A549 (cell line): ENCODE data around the gene SH2D3A. TPM values are rescaled to one million over a fixed set of nuclear protein-coding genes. Genes with fewer than 3 reads are reported as not detected.

Experiments
- ATAC-seq, 2 experiments: fragments of 200-7000 bp in 1 of 2; fragments of >200 bp in 1 of 2; cut with Nextera tagmentation in 1 of 2; cut with Tn5 transposase in 1 of 2; 3 replicates each; pipeline versions ENCODE4 v1.8.0 to v1.9.1; 2018 to 2020; ENCODE audit warnings: mild to moderate bottlenecking in 1 of 2, moderate library complexity in 1 of 2
- CTCF ChIA-PET: fragments of 300-600 bp; sonication (Branson Sonifier 250); formaldehyde crosslinking; extraction: SDS; loops from one replicate; lab custom pipeline; 2021; ENCODE audit warnings: antibody characterized with exemption, inconsistent platforms; lab: Yijun Ruan, JAX
- POLR2A ChIA-PET: fragments of 350-600 bp; formaldehyde crosslinking; extraction: SDS; loops from one replicate; lab custom pipeline; 2021; ENCODE audit warnings: antibody characterized with exemption, inconsistent platforms; lab: Yijun Ruan, JAX
- DNase-seq, 2 experiments: peaks; one replicate each; pipeline versions ENCODE4 v3.0.0 to v3.0.0-alpha.2; 2011 to 2016; ENCODE audit warnings: low read depth in 1 of 2, low spot score in 1 of 2
- FAIRE-seq: peaks from 2 replicates; lab custom pipeline; 2011; peaks lifted over from hg19 to GRCh38; lab: Jason Lieb, UNC
- H3K27ac ChIP-seq, 2 experiments: fragments of >200 bp; sonication (Bioruptor Twin); formaldehyde crosslinking; 3 replicates each; pipeline ENCODE4 v1.5.1; 2016 to 2017
- H3K4me1 ChIP-seq: fragments of >200 bp; sonication (Bioruptor Twin); formaldehyde crosslinking; 3 replicates; pipeline ENCODE4 v1.6.1; 2016
- H3K4me2 ChIP-seq: fragments of >200 bp; sonication (Bioruptor Twin); formaldehyde crosslinking; 3 replicates; pipeline ENCODE4 v1.6.1; 2016
- H3K4me3 ChIP-seq: fragments of >200 bp; sonication (Bioruptor Twin); formaldehyde crosslinking; 3 replicates; pipeline ENCODE4 v1.5.1; 2016
- H3K9me3 ChIP-seq: fragments of >200 bp; sonication (Bioruptor Twin); formaldehyde crosslinking; 3 replicates; pipeline ENCODE4 v1.6.1; 2016
- CBX2 ChIP-seq: fragments of 200-600 bp; sonication (generic); IDR thresholded peaks from 2 replicates; pipeline ENCODE4 v1.6.1; 2016; ENCODE audit warnings: low read depth, mild to moderate bottlenecking, borderline replicate concordance
- CHD2 ChIP-seq: fragments of 150-350 bp; IDR thresholded peaks from 2 replicates; pipeline ENCODE4 v1.6.1; 2014; ENCODE audit warnings: low read length; ENCODE audit not compliant: partially characterized antibody
- HOXA7 ChIP-seq: fragments of 250-450 bp; sonication (Bioruptor Pico); IDR thresholded peaks from 2 replicates; pipeline ENCODE4 v1.5.0; 2020; ENCODE audit warnings: mild to moderate bottlenecking, moderate library complexity
- HOXB13 ChIP-seq: fragments of 250-450 bp; sonication (Bioruptor Pico); IDR thresholded peaks from 2 replicates; pipeline ENCODE4 v1.5.0; 2020; ENCODE audit warnings: low read depth, mild to moderate bottlenecking, moderate library complexity
- HOXB5 ChIP-seq: fragments of 250-450 bp; sonication (Bioruptor Pico); IDR thresholded peaks from 2 replicates; pipeline ENCODE4 v1.5.0; 2020; ENCODE audit warnings: mild to moderate bottlenecking, moderate library complexity
- JUN ChIP-seq, 2 experiments: fragments of >200 bp; sonication (Bioruptor Twin); formaldehyde crosslinking; IDR thresholded peaks; 2 replicates in 1 of 2; 3 replicates in 1 of 2; pipeline ENCODE4 v1.6.1; 2016 to 2017
- POLR2A ChIP-seq: IDR thresholded peaks from 2 replicates; pipeline ENCODE4 v1.6.1; 2012; ENCODE audit warnings: mild to moderate bottlenecking, low read length
- ZC3H11A ChIP-seq: fragments of 450-650 bp; IDR thresholded peaks from 2 replicates; pipeline ENCODE4 v1.6.1; 2014; ENCODE audit warnings: antibody characterized with exemption, mild to moderate bottlenecking
- WGBS: methylation state at CpG from one replicate; pipeline ENCODE4 v1.1.6; 2017; ENCODE audit errors: missing lambda C conversion rate; 5-methylcytosine and 5-hydroxymethylcytosine counted together
- polyA plus RNA-seq, 4 experiments: library from polyadenylated mRNA; depleted of rRNA in 3 of 4; stranded (reverse); fragments of >200 nt; fragmentation: RNase III in 1 of 4; extraction: RNeasy Plus Mini Kit Qiagen cat#74134 plus additional on column Dnase treatment in 1 of 4; gene quantifications; 2 replicates in 3 of 4; 3 replicates in 1 of 4; pipeline ENCODE4 v1.2.3, GENCODE V29; 2011 to 2017
- TF ChIP-seq, protein P1 (sequence below): fragments of >200 bp; sonication (Bioruptor Twin); formaldehyde crosslinking; IDR thresholded peaks from 2 replicates; pipeline ENCODE4 v1.6.1; 2016
- TF ChIP-seq, protein P2 (sequence below): fragments of >200 bp; sonication (Bioruptor Twin); formaldehyde crosslinking; IDR thresholded peaks from 3 replicates; pipeline ENCODE4 v1.5.1; 2016
- TF ChIP-seq, protein P3 (sequence below): fragments of 200-600 bp; sonication (generic); IDR thresholded peaks from 2 replicates; pipeline ENCODE4 v1.6.1; 2016; ENCODE audit warnings: antibody characterized with exemption, mild to moderate bottlenecking, moderate library complexity

Gene SH2D3A
- polyA plus RNA-seq, 2 of the 4 experiments (the other 2 are of a cell fraction), result 6.7 to 10.0 TPM

DNA sequence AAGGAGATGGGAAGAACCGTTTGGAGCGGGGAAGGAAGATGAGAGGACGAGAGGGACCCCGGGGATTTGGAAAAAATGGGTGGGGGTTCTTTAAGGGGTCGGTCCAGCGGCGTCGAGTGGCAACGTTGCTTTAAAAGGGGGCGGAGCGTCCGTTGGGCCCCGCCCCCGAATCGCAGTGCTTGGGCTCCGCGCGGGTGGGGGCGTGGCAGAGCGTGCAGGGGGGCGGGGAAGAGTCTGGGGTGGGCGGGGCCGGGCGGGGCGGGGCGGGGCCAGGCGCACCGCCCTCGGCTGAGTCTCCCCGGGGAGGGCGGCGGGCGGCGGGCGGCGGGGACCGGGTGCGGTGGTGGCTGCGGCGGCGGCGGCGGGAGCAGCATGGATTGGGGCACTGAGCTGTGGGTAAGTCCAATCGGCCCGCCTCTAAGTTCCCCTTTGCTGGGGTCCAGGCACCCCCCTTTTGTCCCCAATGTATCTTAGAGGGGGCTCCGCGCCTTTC lies 27.8 kb downstream of the SH2D3A start, which contains the start of gene TRIP10:
TSS of gene TRIP10 (plus strand) at position 291 of the 493 bp plus-strand sequence. CDS start at position 373, 82 bp downstream.
- POLR2A ChIA-PET, result interaction anchor here (1.0 to 2.3 kb wide), 2 partner anchors 28 to 62 kb away, joined by 3 to 10 read pairs; partner anchors contain the start of gene SH2D3A

DNA sequence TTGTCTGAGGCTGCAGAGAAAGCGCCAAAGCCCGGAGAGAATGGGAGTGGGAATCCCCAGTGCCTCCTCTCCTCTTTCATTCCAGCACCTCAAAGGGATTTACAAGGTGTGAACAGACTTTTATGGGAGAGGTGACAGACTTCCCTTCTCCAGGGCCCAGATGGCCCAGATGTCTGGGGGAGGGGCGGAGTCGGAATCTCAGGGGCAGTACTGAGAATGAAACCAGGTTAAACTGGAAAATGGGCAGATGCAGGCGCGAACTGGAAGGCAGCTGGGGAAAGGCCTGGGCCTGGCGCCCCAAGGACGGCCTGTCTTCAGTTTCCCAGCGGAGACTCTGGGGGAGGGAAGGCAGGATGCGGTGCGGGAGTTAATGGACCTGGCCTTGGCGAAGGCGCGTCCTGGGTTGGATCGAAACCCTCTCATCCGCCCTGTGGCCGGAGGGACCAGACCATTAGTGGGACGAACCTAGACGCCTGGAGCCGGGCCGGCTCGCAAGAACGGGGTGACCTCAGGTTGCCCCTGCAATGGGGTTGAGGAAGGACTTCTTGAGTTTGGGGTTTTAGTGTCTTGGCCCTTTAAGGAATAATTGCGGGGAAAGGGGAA lies 28.3 kb downstream of the SH2D3A start:
- Histone ChIP-seq H3K4me3 (peak overlapping the region; percentile 93), H3K4me1 (peaks cover 44% of the 10 kb centered on the region)
- TF ChIP-seq, protein P1, sequence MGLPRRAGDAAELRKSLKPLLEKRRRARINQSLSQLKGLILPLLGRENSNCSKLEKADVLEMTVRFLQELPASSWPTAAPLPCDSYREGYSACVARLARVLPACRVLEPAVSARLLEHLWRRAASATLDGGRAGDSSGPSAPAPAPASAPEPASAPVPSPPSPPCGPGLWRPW, result no peak
- TF ChIP-seq HOXA7 (CRISPR knock-in tag) (no peak), ZC3H11A (no peak), HOXB13 (peak; percentile 40; the same call in 1 of the 2 replicates), CHD2 (no peak), JUN (IDR thresholded peaks at IDR 0.05) (no peak)
- TF ChIP-seq, protein P2, sequence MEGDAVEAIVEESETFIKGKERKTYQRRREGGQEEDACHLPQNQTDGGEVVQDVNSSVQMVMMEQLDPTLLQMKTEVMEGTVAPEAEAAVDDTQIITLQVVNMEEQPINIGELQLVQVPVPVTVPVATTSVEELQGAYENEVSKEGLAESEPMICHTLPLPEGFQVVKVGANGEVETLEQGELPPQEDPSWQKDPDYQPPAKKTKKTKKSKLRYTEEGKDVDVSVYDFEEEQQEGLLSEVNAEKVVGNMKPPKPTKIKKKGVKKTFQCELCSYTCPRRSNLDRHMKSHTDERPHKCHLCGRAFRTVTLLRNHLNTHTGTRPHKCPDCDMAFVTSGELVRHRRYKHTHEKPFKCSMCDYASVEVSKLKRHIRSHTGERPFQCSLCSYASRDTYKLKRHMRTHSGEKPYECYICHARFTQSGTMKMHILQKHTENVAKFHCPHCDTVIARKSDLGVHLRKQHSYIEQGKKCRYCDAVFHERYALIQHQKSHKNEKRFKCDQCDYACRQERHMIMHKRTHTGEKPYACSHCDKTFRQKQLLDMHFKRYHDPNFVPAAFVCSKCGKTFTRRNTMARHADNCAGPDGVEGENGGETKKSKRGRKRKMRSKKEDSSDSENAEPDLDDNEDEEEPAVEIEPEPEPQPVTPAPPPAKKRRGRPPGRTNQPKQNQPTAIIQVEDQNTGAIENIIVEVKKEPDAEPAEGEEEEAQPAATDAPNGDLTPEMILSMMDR, result peak; percentile 16
- TF ChIP-seq, all 56 proteins: peak for 2
- Histone ChIP-seq H3K27ac (peak overlapping the region; percentile 97 to 98), H3K4me2 (peak overlapping the region; percentile 99), H3K9me3 (no peaks in the 10 kb centered on the region)
- POLR2A ChIA-PET, result interaction anchor here (1.0 to 2.3 kb wide), 3 partner anchors 13 to 62 kb away, joined by 3 to 10 read pairs (median 3); partner anchors contain the start of gene SH2D3A
- ATAC-seq (peak in 1 of 2 experiments; percentile 2; a peak in 1 of 6 replicates), DNase-seq (no peak), FAIRE-seq (no peak)
- CTCF ChIA-PET, result interaction anchor here (0.7 to 5.0 kb wide), 25 partner anchors 10 to 221 kb away, joined by 3 to 127 read pairs (median 5); partner anchors contain the start of genes SH2D3A and VAV1
- WGBS, result 5% methylated on average over 15 of the region's 24 CpGs

More for the DNA sequence above, 27.8 kb downstream of the SH2D3A start, which contains the start of gene TRIP10:
- no peak for FAIRE-seq
- Histone ChIP-seq H3K4me2 (peak within 1 kb of the TSS; percentile 99), H3K4me3 (peak within 1 kb of the TSS; percentile 93), H3K4me1 (peaks cover 46% of the 10 kb centered on the region), H3K9me3 (no peaks in the 10 kb centered on the region), H3K27ac (peak within 1 kb of the TSS; percentile 97 to 98)
- TF ChIP-seq HOXB5 (CRISPR knock-in tag) (no peak), CBX2 (no peak), POLR2A (peak; percentile 22; the same call in 1 of the 2 replicates), JUN (IDR thresholded peaks at IDR 0.05) (peak in 1 of 2 experiments; percentile 40; a peak in 1 of 5 replicates)
- TF ChIP-seq, protein P3, sequence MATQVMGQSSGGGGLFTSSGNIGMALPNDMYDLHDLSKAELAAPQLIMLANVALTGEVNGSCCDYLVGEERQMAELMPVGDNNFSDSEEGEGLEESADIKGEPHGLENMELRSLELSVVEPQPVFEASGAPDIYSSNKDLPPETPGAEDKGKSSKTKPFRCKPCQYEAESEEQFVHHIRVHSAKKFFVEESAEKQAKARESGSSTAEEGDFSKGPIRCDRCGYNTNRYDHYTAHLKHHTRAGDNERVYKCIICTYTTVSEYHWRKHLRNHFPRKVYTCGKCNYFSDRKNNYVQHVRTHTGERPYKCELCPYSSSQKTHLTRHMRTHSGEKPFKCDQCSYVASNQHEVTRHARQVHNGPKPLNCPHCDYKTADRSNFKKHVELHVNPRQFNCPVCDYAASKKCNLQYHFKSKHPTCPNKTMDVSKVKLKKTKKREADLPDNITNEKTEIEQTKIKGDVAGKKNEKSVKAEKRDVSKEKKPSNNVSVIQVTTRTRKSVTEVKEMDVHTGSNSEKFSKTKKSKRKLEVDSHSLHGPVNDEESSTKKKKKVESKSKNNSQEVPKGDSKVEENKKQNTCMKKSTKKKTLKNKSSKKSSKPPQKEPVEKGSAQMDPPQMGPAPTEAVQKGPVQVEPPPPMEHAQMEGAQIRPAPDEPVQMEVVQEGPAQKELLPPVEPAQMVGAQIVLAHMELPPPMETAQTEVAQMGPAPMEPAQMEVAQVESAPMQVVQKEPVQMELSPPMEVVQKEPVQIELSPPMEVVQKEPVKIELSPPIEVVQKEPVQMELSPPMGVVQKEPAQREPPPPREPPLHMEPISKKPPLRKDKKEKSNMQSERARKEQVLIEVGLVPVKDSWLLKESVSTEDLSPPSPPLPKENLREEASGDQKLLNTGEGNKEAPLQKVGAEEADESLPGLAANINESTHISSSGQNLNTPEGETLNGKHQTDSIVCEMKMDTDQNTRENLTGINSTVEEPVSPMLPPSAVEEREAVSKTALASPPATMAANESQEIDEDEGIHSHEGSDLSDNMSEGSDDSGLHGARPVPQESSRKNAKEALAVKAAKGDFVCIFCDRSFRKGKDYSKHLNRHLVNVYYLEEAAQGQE, result no peak
- peak; percentile 65 to 78 for DNase-seq
- 2% methylated on average over 20 of the region's 47 CpGs for WGBS
- CTCF ChIA-PET, result interaction anchor here (1.0 to 6.3 kb wide), 13 partner anchors 11 to 151 kb away, joined by 3 to 127 read pairs (median 7); partner anchors contain the start of genes SH2D3A and VAV1
- peak; percentile 5 to 15; a peak in 5 of 6 replicates for ATAC-seq
